ENCODE results near the gene GABRA5. TPM values are rescaled to one million over a fixed set of nuclear protein-coding genes. Genes with fewer than 3 reads are reported as not detected.
A peak's percentile ranks its signal among the peaks of the same experiment; 100 is the strongest.

Gene GABRA5
- polyA plus RNA-seq, 1 donor (not counting 4 experiments of a cell fraction or from before 2014, with no cell fraction given), result 0.03 TPM

DNA sequence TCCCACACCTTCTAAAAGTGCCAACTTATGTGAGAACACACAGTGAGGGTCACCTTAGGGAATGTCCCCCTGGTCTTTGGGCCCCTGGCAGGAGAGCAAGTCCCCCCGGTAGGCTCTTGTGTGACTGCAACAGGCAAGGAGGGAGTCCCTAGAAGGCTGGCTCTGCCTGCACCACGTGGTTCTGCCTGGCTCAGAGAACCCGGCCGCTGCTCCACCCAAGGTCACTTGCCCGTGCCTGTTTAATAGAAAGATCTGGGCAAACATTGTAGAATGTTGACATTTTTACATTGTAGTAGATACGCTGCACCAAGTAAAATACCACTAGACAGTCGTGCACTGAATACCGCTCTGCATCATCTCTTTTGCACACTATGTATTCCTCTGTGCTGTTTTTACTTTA is 21.9 kb downstream of the GABRA5 start:
- Histone ChIP-seq H4K20me1 (ENCODE audit: control insufficient read depth, extremely low read depth, insufficient read depth, low read length) (no peaks in the 10 kb centered on the region), H3K4me3 (ENCODE audit: control insufficient read depth in 2 of 3, extremely low read depth in 1 of 3, insufficient read depth in 2 of 3, low read depth in 1 of 3, low read length in 3 of 3) (peak overlapping the region in 2 of 3 experiments; percentile 25 to 45), H2AFZ (ENCODE audit: control insufficient read depth, low read length) (peak overlapping the region; percentile 35), H3K4me2 (ENCODE audit: control insufficient read depth, extremely low read depth, insufficient read depth, low read depth, low read length) (peak overlapping the region; percentile 69), H3K9ac (ENCODE audit: control insufficient read depth, extremely low read depth, insufficient read depth, low read length) (no peak overlapping the region), H3K79me2 (ENCODE audit: control insufficient read depth, insufficient read depth, low read length) (no peaks in the 10 kb centered on the region), H3K4me1 (ENCODE audit: control insufficient read depth, extremely low read depth, insufficient read depth, low read length) (peaks cover 4% of the 10 kb centered on the region), H3K9me1 (ENCODE audit: control insufficient read depth, extremely low read depth, insufficient read depth, low read length) (no peaks in the 10 kb centered on the region), H3K27ac (ENCODE audit: control insufficient read depth, insufficient read depth, low read length) (no peak overlapping the region), H3K36me3 (ENCODE audit: control insufficient read depth in 2 of 2, extremely low read depth in 1 of 2, insufficient read depth in 2 of 2, low read length in 2 of 2) (no peaks in the 10 kb centered on the region), H3K9me3 (ENCODE audit: control insufficient read depth, low read depth, low read length) (no peaks in the 10 kb centered on the region), H3K27me3 (ENCODE audit: control insufficient read depth, extremely low read depth, insufficient read depth, low read length) (no peaks in the 10 kb centered on the region)
- TF ChIP-seq, protein P1, sequence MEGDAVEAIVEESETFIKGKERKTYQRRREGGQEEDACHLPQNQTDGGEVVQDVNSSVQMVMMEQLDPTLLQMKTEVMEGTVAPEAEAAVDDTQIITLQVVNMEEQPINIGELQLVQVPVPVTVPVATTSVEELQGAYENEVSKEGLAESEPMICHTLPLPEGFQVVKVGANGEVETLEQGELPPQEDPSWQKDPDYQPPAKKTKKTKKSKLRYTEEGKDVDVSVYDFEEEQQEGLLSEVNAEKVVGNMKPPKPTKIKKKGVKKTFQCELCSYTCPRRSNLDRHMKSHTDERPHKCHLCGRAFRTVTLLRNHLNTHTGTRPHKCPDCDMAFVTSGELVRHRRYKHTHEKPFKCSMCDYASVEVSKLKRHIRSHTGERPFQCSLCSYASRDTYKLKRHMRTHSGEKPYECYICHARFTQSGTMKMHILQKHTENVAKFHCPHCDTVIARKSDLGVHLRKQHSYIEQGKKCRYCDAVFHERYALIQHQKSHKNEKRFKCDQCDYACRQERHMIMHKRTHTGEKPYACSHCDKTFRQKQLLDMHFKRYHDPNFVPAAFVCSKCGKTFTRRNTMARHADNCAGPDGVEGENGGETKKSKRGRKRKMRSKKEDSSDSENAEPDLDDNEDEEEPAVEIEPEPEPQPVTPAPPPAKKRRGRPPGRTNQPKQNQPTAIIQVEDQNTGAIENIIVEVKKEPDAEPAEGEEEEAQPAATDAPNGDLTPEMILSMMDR (optimal IDR thresholded peaks at IDR 0.05 in 1 of 3, IDR thresholded peaks at IDR 0.05 in 1 of 3, conservative IDR thresholded peaks at IDR 0.05 in 1 of 3; ENCODE audit: extremely low read depth in 1 of 3, insufficient read depth in 2 of 3, low read length in 3 of 3), result no peak
- TF ChIP-seq EZH2 (IDR thresholded peaks at IDR 0.05; ENCODE audit: low read length), result no peak
- FAIRE-seq (no peak), DNase-seq (ENCODE audit: low read depth, low spot score) (no peak)
- dilution Hi-C loops (cut with MboI; ENCODE audit: extremely low pct_ligation_motif_present, low sequenced_read_pairs), result no loop called here

DNA sequence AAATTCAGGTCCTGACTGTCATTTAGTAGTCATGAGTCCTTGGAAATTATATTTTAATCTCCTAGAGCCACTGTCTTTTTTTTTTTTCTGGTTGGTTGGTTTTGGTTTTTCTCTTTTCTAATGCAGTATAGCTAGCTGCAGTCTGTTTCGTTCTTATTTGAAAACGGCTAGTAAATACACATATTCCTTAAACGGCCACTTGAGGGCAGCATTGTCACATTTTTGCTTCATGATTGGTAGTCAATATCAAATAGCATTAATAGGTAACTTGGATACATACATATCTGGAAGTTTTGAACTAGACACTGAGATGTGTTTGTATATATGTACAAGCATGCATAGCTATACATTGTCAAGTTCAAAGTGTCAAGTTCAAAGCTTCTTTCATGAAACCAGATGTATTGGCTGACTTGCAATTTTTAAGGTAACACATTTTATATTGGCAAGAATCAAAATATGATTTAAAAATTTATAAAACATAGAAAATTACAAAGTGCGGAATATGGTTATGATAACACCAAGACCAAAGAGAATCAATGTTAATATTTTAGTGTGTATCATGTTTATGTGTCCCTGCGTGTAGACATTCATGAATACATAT is 22.5 kb downstream of the GABRA5 start:
- dilution Hi-C loops (cut with MboI; ENCODE audit: extremely low pct_ligation_motif_present, low sequenced_read_pairs), result no loop called here
- TF ChIP-seq, protein P1 (optimal IDR thresholded peaks at IDR 0.05 in 1 of 3, IDR thresholded peaks at IDR 0.05 in 1 of 3, conservative IDR thresholded peaks at IDR 0.05 in 1 of 3; ENCODE audit: extremely low read depth in 1 of 3, insufficient read depth in 2 of 3, low read length in 3 of 3), result peak in 2 of 3 experiments; percentile 33 to 49
- TF ChIP-seq EZH2 (IDR thresholded peaks at IDR 0.05; ENCODE audit: low read length), result no peak
- H3K27ac ChIP-seq (ENCODE audit: control insufficient read depth, insufficient read depth, low read length), result no peak overlapping the region
- no peaks in the 10 kb centered on the region for H3K79me2 ChIP-seq (ENCODE audit: control insufficient read depth, insufficient read depth, low read length)
- no peak overlapping the region for H3K9ac ChIP-seq (ENCODE audit: control insufficient read depth, extremely low read depth, insufficient read depth, low read length)
- FAIRE-seq (no peak), DNase-seq (ENCODE audit: low read depth, low spot score) (peak; percentile 32)
- H2AFZ ChIP-seq (ENCODE audit: control insufficient read depth, low read length), result peak overlapping the region; percentile 35
- no peaks in the 10 kb centered on the region for H3K9me1 ChIP-seq (ENCODE audit: control insufficient read depth, extremely low read depth, insufficient read depth, low read length)
- peak overlapping the region in 2 of 3 experiments; percentile 25 to 45 for H3K4me3 ChIP-seq (ENCODE audit: control insufficient read depth in 2 of 3, extremely low read depth in 1 of 3, insufficient read depth in 2 of 3, low read depth in 1 of 3, low read length in 3 of 3)
- H3K4me1 ChIP-seq (ENCODE audit: control insufficient read depth, extremely low read depth, insufficient read depth, low read length), result peaks cover 4% of the 10 kb centered on the region
- no peaks in the 10 kb centered on the region for H3K27me3 ChIP-seq (ENCODE audit: control insufficient read depth, extremely low read depth, insufficient read depth, low read length)
- H3K36me3 ChIP-seq (ENCODE audit: control insufficient read depth in 2 of 2, extremely low read depth in 1 of 2, insufficient read depth in 2 of 2, low read length in 2 of 2), result no peaks in the 10 kb centered on the region
- H3K4me2 ChIP-seq (ENCODE audit: control insufficient read depth, extremely low read depth, insufficient read depth, low read depth, low read length), result peak overlapping the region; percentile 69
- H4K20me1 ChIP-seq (ENCODE audit: control insufficient read depth, extremely low read depth, insufficient read depth, low read length), result no peaks in the 10 kb centered on the region
- H3K9me3 ChIP-seq (ENCODE audit: control insufficient read depth, low read depth, low read length), result no peaks in the 10 kb centered on the region
